Measurements from ENCODE around the gene TNN.
"Not testable (repeated sequence)": the region's sequence is repeated elsewhere in the genome, so short reads cannot be mapped to it uniquely, and the experiment has no call there.

TNN gene, protein sequence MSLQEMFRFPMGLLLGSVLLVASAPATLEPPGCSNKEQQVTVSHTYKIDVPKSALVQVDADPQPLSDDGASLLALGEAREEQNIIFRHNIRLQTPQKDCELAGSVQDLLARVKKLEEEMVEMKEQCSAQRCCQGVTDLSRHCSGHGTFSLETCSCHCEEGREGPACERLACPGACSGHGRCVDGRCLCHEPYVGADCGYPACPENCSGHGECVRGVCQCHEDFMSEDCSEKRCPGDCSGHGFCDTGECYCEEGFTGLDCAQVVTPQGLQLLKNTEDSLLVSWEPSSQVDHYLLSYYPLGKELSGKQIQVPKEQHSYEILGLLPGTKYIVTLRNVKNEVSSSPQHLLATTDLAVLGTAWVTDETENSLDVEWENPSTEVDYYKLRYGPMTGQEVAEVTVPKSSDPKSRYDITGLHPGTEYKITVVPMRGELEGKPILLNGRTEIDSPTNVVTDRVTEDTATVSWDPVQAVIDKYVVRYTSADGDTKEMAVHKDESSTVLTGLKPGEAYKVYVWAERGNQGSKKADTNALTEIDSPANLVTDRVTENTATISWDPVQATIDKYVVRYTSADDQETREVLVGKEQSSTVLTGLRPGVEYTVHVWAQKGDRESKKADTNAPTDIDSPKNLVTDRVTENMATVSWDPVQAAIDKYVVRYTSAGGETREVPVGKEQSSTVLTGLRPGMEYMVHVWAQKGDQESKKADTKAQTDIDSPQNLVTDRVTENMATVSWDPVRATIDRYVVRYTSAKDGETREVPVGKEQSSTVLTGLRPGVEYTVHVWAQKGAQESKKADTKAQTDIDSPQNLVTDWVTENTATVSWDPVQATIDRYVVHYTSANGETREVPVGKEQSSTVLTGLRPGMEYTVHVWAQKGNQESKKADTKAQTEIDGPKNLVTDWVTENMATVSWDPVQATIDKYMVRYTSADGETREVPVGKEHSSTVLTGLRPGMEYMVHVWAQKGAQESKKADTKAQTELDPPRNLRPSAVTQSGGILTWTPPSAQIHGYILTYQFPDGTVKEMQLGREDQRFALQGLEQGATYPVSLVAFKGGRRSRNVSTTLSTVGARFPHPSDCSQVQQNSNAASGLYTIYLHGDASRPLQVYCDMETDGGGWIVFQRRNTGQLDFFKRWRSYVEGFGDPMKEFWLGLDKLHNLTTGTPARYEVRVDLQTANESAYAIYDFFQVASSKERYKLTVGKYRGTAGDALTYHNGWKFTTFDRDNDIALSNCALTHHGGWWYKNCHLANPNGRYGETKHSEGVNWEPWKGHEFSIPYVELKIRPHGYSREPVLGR (N-terminal part only)

DNA sequence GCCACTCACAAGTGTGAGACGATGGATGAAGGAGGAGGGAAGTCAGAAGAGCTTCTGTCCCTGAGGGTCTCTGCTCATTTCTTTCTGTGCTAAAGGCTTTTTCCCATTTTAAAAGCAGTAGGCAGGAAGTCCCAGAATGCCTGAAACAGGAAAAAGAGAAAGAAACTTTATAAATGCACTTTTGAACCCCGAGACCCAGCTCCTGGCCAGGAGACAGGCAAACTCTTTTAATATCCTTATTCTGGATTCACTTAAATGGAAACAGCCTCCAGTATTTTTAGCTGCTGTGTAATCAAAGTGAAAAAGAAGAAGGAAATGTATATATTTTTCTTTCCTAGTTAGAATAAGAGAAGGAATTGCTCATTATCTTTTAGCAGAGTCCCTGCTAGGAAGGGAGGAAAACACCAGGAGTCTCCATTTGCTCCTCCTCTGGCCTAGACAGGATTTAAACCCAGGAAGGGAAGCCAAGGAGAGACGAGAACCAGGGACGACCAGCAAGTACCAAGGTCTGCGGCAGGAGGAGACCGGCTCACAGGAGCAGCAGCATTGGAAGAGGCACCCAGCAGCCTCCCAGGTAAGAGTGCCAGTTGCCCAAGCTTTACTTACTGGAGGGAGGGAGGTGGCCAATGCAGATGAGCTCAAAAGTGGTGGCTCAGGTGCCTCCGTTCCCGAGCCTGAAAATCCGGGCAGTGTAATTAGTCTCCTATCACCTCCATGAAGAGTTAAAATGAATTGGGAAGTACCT lies at the start of gene TNN:
TSS of gene TNN (plus strand) at position 472 of the 745 bp plus-strand sequence. CDS start 9,586 bp downstream, outside the sequence.
- DNase-seq: no peak

DNA sequence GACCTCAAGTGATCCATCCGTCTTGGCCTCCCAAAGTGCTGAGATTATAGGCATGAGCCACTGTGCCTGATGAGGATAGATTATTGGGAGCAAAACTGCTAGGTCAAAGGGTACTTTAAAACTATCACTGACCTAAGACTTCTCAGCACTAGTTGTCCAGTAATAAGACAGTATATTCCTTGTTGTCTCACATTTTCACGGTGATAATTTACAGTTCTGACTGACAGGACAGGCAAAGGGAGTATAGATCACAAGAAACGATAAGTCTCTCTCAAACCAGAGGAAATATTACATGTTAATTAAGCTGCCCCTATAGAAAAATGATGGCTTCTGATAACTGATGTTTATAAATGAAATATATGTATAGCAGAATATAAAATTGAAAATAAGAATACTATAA lies 48.1 kb upstream of the TNN start:
- DNase-seq: no peak

DNA sequence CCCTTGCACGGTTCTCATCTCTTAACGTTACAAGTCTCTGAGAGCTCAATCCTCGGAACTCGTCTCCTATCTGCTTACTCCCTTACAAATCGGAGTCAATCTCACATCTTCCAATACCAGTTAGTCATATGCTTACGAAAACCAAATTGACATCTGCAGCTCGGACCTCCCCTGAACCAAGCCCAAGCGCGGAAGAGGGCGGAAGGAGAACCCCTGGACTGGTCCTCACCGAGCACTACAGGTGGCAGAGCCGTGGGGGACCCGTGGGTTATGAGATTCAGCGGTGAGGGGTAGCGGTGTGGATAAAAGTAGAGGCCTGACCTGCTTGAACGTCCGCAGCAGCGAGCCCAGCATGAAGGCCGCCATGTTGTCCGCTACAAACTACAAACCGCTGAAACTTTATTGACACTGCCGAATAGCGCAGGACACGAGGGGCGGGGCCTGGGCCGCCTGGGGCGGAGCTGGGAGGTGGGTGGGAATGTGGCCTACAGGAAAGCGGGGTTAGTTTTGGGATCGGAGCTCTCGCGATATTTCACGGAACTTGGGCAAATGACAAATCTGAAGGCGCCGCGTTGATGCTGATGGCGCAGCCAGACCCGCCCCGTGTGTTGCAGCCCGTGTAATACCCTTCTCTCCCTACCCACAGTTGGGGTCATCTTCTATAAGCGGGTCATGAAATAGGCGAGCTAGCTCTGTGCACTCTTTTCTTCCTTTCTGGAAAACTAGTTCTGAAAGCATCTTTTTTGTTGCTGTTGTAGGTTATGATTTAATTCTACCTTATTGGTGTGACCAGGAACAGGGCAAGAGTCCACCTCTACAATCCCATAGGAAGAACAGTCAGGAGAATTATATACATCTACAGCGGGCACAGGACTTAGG lies 44.4 kb upstream of the TNN start, which contains the start of gene MRPS14:
TSS of gene MRPS14 (minus strand) at position 383 of the 879 bp plus-strand sequence. CDS start at position 366, 17 bp downstream.
- DNase-seq: peak; percentile 99

DNA sequence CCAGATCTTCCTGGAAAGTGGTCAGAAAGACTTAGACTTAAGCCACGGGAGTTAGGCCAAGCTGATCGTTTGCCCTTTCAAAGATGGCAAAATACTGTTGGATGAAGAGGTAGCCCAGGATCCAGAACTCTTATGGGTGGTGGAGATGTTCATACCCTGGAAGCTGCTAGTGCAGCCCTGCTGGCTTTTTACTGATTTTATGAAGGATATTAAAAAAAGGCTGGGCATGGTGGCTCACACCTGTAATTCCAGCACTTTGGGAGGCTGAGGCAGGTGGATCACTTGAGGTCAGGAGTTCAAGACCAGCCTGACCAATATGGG lies 43.8 kb upstream of the TNN start:
- DNase-seq: peak; percentile 13

DNA sequence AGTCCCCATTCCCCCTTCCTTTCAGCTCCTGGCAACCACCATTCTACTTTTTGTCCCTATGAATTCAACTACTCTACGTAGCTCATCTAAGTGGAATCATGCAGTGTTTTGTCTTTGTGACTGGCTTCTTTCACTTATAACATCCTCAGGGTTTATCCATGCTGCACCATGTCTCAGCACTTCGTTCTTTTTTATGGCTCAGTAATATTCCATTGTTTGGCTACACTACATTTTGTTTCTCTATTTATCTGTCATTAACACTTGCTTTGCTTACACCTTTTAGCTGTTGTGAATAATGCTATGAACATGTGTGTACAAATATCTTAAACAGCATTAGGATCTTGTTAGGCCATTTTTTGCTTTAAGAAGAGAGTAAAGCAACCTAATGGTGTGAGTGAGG lies 42.9 kb upstream of the TNN start:
- no peak for DNase-seq

DNA sequence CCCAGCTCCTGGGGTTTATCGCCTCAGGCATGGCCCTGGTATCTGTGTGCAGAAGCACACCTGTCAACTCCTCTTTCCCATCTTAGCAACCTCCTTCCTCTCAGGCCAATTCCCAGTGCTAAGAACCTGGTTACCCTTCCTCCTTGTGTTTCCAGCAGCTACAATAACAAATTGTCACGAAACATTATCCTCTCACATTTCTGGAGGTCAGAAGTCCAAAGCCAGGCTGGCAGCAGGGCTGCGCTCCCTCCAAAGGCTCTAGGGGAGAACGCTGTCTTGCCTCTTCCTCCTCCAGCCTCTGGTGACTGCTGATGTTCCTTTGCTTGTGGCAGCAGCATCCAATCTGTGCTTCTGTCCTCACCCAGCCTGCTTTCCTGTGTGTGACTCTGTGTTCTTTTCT lies 33.7 kb upstream of the TNN start:
- DNase-seq: no peak

DNA sequence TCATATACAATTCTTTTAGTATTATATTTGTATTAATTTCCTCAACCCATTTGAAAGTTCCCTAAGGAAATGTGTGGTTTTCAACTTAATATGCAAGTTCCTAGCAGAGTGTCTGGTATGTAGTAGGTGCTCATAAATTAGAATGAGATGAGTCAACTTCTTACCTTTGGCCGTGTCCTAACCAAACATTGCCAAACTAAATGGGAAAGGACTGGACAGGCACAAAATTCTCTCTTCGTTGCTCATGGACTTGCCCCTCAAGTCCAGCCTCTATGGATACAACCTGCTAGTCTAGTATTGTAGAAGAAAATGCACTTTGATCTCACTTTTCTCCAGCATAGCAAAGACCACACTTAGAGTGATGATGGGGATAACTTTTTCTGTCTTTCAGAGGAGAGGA lies 32.9 kb upstream of the TNN start:
- DNase-seq: no peak

DNA sequence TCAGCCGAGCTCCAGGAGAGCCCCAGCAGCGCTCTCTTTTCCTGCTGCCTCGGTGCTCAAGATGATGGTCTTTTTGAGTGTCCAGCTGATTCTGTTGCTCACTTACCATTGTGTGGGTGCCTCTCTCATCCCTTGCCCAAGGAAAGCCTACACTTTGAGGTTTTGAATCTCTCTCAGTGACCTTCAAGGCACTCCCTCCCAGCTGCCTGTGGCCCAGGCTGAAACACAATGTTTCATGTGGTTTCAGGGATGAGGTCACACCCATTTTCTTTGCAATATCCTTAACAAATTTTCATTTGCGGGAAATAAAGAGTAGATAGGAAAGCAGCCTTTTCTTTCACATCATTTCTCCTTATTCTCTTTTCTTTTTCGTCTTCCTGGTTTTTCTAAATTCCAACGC lies 31.8 kb upstream of the TNN start:
- no peak for DNase-seq

DNA sequence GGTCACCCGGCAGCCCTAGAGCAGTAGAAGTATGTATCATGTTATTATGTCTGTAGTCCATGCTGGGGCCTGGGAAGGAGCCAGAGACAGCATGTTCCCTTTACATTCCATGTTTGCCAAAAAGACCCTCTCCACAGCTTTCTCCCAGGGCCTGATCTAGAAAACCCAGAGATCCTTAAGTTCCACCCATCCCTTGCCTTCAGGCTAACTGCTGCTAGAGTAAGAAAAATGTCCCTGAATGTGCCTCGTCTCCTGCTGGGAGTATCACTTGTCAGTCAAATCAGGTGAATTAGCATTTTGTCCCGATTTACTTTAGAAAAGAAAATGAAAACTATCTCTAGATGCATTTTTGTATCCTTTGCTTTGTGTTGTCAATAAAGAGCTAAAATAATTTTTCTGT lies 31.2 kb upstream of the TNN start:
- DNase-seq: no peak

DNA sequence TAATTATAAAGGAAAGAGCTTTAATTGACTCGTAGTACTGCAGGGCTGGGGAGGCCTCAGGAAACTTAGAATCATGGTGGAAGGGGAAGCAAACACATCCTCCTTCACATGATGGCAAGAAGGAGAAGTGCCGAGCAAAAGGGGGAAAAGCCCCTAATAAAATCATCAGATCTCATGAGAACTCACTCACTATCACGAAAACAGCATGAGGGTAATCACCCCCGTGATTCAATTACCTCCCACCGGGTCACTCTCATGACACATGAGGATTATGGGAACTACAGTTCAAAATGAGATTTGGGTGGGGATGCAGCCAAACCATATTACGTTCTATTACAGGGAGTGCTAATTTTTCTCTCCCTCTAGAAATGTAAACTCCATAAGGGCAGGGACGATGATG lies 30.2 kb upstream of the TNN start:
- no peak for DNase-seq

DNA sequence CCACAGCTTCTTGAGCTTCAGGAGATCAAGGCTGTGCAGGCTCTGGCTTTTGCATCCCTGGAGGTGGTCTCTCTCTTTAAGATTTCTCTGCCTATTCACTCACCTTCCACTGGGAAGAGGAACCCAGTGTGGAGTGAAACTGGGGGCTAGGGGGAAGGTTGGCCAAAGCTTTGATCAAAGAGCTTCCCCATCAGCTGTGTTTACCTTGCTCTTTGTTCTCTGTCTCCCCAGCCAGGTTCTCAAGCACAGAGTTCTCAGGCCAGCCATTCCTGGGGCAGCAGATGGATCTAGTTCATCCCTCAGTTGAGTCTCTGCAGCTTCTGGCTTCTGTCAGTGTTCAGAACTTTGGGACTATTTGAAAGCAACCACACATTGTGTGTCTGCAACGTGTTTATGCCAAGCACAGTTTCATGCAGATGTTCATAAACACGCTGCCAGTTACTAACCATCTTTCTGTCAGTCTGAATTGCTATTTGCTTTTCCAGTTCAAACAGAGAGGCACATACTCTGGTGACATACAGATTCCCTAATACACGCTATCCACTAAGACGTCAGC lies 27.2 kb upstream of the TNN start:
- DNase-seq: no peak

DNA sequence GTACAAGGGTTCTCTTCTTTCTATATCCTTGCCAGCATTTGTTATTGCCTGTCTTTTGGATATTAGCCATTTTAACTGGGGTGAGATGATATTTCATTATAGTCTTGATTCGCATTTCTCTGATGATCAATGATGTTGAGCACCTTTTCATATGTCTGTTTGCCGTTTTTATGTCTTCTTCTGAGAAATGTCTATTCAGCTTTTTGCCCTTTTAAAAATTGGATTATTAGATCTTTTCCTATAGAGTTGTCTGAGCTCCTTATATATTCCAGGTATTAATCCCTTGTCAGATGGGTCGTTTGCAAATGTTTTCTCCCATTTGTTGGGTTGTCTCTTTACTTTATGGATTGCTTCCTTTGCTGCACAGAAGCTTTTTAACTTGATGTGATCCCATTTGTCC lies 25.0 kb upstream of the TNN start:
- DNase-seq: no peak

DNA sequence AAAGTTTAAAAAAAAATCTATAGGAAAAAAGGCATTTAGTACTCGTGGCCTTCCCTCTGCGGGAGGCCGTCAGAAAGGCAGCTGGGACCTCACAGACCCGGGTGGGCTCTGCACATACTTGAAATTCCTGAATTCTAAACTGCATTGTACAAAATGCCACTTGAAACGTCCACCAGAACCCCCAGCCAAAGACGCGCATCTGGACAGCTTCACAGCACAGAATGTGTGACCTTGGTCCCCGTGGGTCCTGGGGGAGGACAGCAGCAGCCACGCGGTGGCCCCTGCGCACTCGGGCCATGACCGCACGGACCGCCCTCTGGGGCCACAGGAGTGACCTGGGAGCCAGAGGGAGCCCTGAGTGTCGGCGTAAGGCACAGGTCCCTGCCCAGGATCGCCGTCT lies 23.8 kb upstream of the TNN start:
- no peak for DNase-seq

DNA sequence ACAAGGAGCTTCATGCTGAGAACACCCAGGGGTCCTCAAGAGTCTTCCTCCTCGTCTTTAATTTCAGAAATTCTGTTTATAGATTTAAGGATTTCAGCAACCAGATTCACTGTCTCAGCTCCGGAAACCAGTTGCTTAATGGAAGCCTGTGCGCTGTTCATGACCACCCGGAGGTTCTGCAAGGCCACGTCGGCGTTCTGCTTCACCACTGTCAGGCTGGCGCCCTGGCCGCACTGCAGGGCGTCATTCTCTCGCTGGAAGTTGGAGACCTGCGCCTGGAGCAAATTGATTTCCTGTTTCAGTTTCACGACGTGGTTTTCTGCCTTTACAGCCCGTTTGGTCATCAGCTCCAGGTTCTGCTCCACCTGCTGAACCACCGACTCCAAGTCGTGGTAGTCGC lies 23.0 kb upstream of the TNN start:
- DNase-seq: not testable (repeated sequence)

DNA sequence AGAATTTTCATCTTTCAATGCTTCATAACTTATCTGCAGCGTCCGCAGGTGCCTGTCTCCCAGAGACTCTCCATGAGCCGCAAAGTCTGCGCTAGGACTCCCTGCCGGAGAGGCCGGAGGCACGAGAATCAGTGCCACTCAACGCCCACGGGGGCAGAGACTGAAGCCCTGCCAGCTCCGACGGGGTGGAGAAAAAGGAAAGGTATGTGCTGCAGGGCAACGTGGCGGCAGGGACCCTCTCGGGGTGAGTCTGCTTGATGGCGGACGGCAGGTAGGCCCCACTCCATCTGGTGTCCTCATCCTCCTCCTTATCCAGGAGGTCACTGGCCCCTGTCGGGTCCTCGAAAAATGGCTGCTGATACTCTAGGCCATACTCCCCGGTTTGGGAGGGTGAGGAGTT lies 22.5 kb upstream of the TNN start:
- no peak for DNase-seq

DNA sequence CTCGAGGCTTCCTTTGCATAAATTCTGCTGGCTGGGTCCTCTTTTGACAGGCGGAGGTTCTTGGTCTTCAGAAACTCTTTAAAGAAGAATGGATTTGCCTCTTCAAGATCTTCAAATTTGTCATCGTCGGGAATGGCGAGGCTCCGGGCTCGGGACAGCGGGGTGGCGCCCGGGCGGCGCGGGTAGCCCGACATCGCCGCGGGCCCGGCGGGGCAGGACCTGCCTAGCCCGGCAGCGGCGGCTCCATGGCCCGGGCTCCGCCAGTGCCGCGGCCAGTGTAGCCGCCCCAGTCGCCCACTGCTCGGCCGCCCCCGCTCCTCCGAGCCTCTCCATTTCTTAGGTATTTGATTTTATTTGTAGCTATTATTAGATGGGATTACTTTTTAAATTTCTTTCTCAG lies 22.1 kb upstream of the TNN start:
- DNase-seq: no peak

DNA sequence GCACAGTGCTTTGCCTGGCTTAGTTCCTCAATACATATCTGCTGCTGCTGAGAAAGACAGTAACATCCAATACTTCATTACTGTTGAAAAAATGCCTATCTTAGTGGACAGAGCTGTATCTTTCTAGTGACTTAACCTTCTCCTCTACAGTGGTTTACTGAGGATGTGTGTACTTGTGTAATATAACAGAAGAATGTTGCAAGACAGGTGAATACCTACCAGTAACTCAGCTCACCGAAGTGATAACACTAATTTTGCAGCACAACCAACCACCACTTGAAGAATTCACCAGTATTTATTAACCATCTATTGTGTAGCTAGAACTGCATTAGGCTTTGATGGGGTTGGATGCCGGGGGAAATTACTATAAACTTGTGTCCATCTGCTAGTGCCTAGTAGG lies 16.6 kb upstream of the TNN start:
- DNase-seq: no peak

DNA sequence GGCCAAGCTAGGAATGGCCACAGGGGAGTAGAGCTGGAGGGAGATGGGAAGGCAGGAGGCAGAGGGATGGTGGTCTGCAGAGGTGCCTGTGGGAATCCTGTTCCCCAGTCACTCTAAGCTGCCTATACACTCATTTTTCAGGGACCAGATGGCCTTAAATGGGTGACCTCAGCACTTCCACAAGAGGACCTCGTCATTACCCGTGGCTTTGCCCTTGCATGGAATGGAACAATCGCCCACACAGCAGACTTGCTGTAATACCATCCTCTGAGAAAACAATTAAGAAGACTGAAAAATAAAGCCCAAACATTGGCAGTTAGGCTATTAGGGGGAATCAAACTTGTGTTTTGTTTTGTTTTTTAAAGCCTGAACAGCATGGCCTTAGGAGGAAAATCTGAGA lies 12.9 kb upstream of the TNN start:
- no peak for DNase-seq

DNA sequence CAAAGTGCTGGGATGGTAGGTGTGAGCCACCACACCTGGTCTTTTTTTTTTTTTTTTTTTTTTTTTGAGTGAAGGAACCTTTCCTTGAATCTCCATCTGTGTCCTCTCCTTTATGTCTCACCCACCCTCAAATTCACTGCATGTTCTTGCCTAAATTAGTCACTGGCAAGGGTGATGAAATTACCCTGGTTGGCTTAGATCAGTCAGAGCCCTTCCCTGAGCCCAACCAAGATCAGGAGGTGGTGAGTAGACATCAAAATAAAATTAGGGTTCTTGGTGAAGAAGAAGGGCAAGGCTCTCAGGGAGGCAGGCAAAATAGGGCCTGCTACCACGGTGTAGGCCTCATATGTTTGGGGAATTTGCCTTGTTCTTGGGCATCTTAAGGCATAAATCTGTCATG lies 5.3 kb upstream of the TNN start:
- DNase-seq: no peak

DNA sequence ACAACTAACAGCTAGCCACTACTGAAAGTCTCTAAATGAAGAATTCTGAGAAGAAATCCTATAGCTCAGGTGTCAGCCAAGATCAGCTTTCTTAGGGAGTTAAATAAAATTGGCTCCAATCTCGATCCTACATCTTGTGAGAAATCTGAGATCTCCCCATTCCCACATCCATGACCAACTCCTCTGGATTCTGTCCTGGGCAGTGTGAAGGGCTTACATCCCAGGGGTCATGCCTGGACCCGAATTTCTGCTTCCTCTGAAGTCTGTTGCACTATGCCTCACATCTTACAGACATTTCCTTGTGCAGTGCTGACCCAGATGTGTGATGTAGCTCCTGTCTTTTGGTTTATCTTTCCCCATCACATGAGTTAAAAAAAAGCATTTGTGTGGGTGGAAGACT lies 4.8 kb upstream of the TNN start:
- DNase-seq: no peak

DNA sequence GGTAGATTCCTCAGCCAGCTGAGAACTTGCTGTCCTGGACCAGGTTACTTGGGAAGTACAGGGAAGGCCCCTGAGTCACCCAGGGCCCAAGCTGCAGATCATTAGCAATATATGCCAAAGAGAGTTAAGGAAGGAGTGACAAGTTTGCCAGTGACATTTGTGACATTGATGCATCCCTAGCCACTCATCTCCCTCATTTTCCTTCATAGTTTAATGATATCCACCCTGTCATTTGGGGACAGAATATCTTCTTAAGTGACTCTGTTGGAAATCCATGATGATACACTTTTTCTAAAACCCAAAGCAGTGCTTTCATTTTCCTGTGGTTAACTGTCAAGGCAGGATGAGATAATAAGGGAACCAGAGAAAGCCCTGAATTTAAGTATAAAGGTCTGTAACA lies 3.2 kb downstream of the TNN start:
- no peak for DNase-seq
